Esophagus muscularis mucosa (tissue), 4 donors: ENCODE data around the gene GRIK3. TPM values are rescaled to one million over a fixed set of nuclear protein-coding genes. Genes with fewer than 3 reads are reported as not detected.

ENCODE experiments used
- DNase-seq: peaks from one replicate; pipeline ENCODE4 v3.0.0-alpha.2; 2017; ENCODE audit errors: extremely low spot score
- H3K27ac ChIP-seq, 4 donors: fragments of 200-600 bp; sonication (generic); replicated peaks in 1 of 4; 1 replicate in 3 of 4; 2 replicates in 1 of 4; pipeline ENCODE4 v1.5.1; 2016 to 2019; ENCODE audit warnings: mild to moderate bottlenecking in 1 of 4
- H3K27me3 ChIP-seq, 4 donors: fragments of 200-600 bp; sonication (generic); one replicate each; pipeline versions ENCODE4 v1.5.1 to v1.6.0; 2016 to 2019
- H3K36me3 ChIP-seq, 4 donors: fragments of 200-600 bp; sonication (generic); one replicate each; pipeline ENCODE4 v1.5.1; 2016 to 2019
- H3K4me1 ChIP-seq, 4 donors: fragments of 200-600 bp; sonication (generic); one replicate each; pipeline ENCODE4 v1.5.1; 2016 to 2019
- H3K4me3 ChIP-seq, 4 donors: fragments of 200-600 bp; sonication (generic); 1 replicate in 2 of 4; 2 replicates in 2 of 4; pipeline ENCODE4 v1.5.1; 2016 to 2019; ENCODE audit warnings: mild to moderate bottlenecking in 4 of 4, moderate library complexity in 1 of 4
- H3K9me3 ChIP-seq, 4 donors: fragments of 200-600 bp; sonication (generic); 1 replicate in 3 of 4; 2 replicates in 1 of 4; pipeline ENCODE4 v1.5.1; 2016 to 2019
- CTCF ChIP-seq, 3 experiments: fragments of 200-600 bp in 2 of 3; fragments of 450-650 bp in 1 of 3; sonication (generic) in 2 of 3; IDR thresholded peaks; one replicate each; pipeline ENCODE4 v1.5.1; 2017 to 2019; ENCODE audit warnings: antibody characterized with exemption in 3 of 3, mild to moderate bottlenecking in 2 of 3, moderate library complexity in 1 of 3
- EP300 ChIP-seq: sonication (generic); formaldehyde crosslinking; IDR thresholded peaks from one replicate; pipeline ENCODE4 v1.6.1; 2017; ENCODE audit warnings: antibody characterized with exemption
- POLR2A ChIP-seq: fragments of 450-650 bp; IDR thresholded peaks from one replicate; pipeline ENCODE4 v1.6.1; 2017; ENCODE audit warnings: antibody characterized with exemption, moderate library complexity, mild to moderate bottlenecking, low read depth
- POLR2AphosphoS5 ChIP-seq, 2 donors: sonication (generic); formaldehyde crosslinking; IDR thresholded peaks; one replicate each; pipeline ENCODE4 v1.6.1; 2017; ENCODE audit warnings: antibody characterized with exemption in 2 of 2
- WGBS: methylation state at CpG from one replicate; pipeline ENCODE4 v1.1.5; 2018; 5-methylcytosine and 5-hydroxymethylcytosine counted together
- intact Hi-C: fragments of 100-400 bp; cut with DNase I; formaldehyde crosslinking; loops from one replicate; pipeline ENCODE4 v1.15.1; 2023
- total RNA-seq, 4 donors: library from RNA; depleted of rRNA; stranded (reverse); fragments of >200 nt; gene quantifications; one replicate each; pipeline versions ENCODE4 v1.1.0 to v1.2.1, GENCODE V29; 2016

The GRIK3 gene
- total RNA-seq, 4 donors from 2014 or later = 5.3 to 7.9 (median 6.6) TPM

- TF ChIP-seq POLR2A (no peak), CTCF (IDR thresholded peaks at IDR 0.05) (no peak), EP300 (no peak), POLR2AphosphoS5 (IDR thresholded peaks at IDR 0.05) (no peak)
- H3K9me3 ChIP-seq = no peaks in the 10 kb centered on the region
- WGBS = 86% methylated on average over 5 of the region's 9 CpGs
- no peaks in the 10 kb centered on the region for H3K36me3 ChIP-seq
- H3K27me3 ChIP-seq = peaks cover 0 to 56% (median 2%) of the 10 kb centered on the region in 4 donors
- H3K4me3 ChIP-seq = no peak overlapping the region
- intact Hi-C loops = no loop called here
- no peaks in the 10 kb centered on the region for H3K4me1 ChIP-seq
- H3K27ac ChIP-seq = no peak overlapping the region
- DNase-seq = no peak
Observed at GRCh38 chr1:36831186-36831810, 203.0 kb downstream of the GRIK3 start.

GRCh38 chr1:36829961-36830360 lies 204.4 kb downstream of the GRIK3 start:
- H3K36me3 ChIP-seq = no peaks in the 10 kb centered on the region
- WGBS = 85% methylated on average over 4 of the region's 4 CpGs
- H3K4me1 ChIP-seq = no peaks in the 10 kb centered on the region
- peaks cover 0 to 50% (median 2%) of the 10 kb centered on the region in 4 donors for H3K27me3 ChIP-seq
- no peak overlapping the region for H3K4me3 ChIP-seq
- no peak for TF ChIP-seq POLR2A
- no peak for TF ChIP-seq EP300
- TF ChIP-seq POLR2AphosphoS5 (IDR thresholded peaks at IDR 0.05) = no peak
- TF ChIP-seq CTCF (IDR thresholded peaks at IDR 0.05) = no peak
- intact Hi-C loops = no loop called here
- H3K9me3 ChIP-seq = no peaks in the 10 kb centered on the region
- H3K27ac ChIP-seq = no peak overlapping the region
- no peak for DNase-seq

GRCh38 chr1:36829066-36829465 lies 205.2 kb downstream of the GRIK3 start:
- DNase-seq = no peak

GRCh38 chr1:36825226-36825625 lies 209.1 kb downstream of the GRIK3 start:
- peaks cover 0 to 47% (median 0%) of the 10 kb centered on the region in 4 donors for H3K27me3 ChIP-seq
- no peaks in the 10 kb centered on the region for H3K36me3 ChIP-seq
- TF ChIP-seq POLR2A (no peak), EP300 (no peak), CTCF (IDR thresholded peaks at IDR 0.05) (no peak), POLR2AphosphoS5 (IDR thresholded peaks at IDR 0.05) (no peak)
- no peak overlapping the region for H3K27ac ChIP-seq
- intact Hi-C loops = no loop called here
- WGBS = 80% methylated on average over 6 of the region's 6 CpGs
- no peaks in the 10 kb centered on the region for H3K9me3 ChIP-seq
- no peak for DNase-seq
- H3K4me3 ChIP-seq = no peak overlapping the region
- no peaks in the 10 kb centered on the region for H3K4me1 ChIP-seq

More at GRCh38 chr1:36829066-36829465, 205.2 kb downstream of the GRIK3 start:
- no peaks in the 10 kb centered on the region for H3K36me3 ChIP-seq
- intact Hi-C loops = no loop called here
- TF ChIP-seq POLR2A (no peak), CTCF (IDR thresholded peaks at IDR 0.05) (no peak), EP300 (no peak), POLR2AphosphoS5 (IDR thresholded peaks at IDR 0.05) (no peak)
- 65% methylated on average over 6 of the region's 6 CpGs for WGBS
- peaks cover 0 to 51% (median 2%) of the 10 kb centered on the region in 4 donors for H3K27me3 ChIP-seq
- no peak overlapping the region for H3K4me3 ChIP-seq
- H3K4me1 ChIP-seq = no peaks in the 10 kb centered on the region
- no peaks in the 10 kb centered on the region for H3K9me3 ChIP-seq
- no peak overlapping the region for H3K27ac ChIP-seq

GRCh38 chr1:36824390-36824861 lies 209.9 kb downstream of the GRIK3 start:
- H3K4me3 ChIP-seq = no peak overlapping the region
- no peak for TF ChIP-seq POLR2AphosphoS5 (IDR thresholded peaks at IDR 0.05)
- no peak for TF ChIP-seq EP300
- TF ChIP-seq POLR2A = no peak
- TF ChIP-seq CTCF (IDR thresholded peaks at IDR 0.05) = no peak
- H3K36me3 ChIP-seq = no peaks in the 10 kb centered on the region
- H3K27me3 ChIP-seq = peaks cover 0 to 52% (median 1%) of the 10 kb centered on the region in 4 donors
- H3K27ac ChIP-seq = no peak overlapping the region
- no peaks in the 10 kb centered on the region for H3K4me1 ChIP-seq
- 22% methylated on average over 11 of the region's 12 CpGs for WGBS
- no peak for DNase-seq
- intact Hi-C loops = no loop called here
- no peaks in the 10 kb centered on the region for H3K9me3 ChIP-seq
